Neuronal stem cell (in vitro differentiated cells): Measurements from ENCODE around the gene MT1A.

ENCODE experiments used
- DNase-seq: peaks from one replicate; pipeline ENCODE4 v3.0.0-alpha.2; 2013; ENCODE audit warnings: low spot score
- H2AFZ ChIP-seq: one replicate; pipeline ENCODE4 v1.6.1; 2013; ENCODE audit warnings: mild to moderate bottlenecking, low read length, inconsistent platforms
- H2AK5ac ChIP-seq: 2 replicates; pipeline ENCODE4 v1.6.1; 2013; ENCODE audit warnings: low read depth, mild to moderate bottlenecking, inconsistent platforms, low read length, moderate library complexity, mixed read lengths
- H2BK120ac ChIP-seq: 2 replicates; pipeline ENCODE4 v1.6.1; 2013; ENCODE audit warnings: low read depth, mild to moderate bottlenecking, inconsistent platforms, low read length, moderate library complexity, mixed read lengths
- H2BK12ac ChIP-seq: one replicate; pipeline ENCODE4 v1.6.1; 2013; ENCODE audit warnings: low read length, inconsistent platforms
- H2BK15ac ChIP-seq: 2 replicates; pipeline ENCODE4 v1.6.1; 2013; ENCODE audit warnings: mild to moderate bottlenecking, low read length, inconsistent platforms, mixed read lengths
- H2BK5ac ChIP-seq: one replicate; pipeline ENCODE4 v1.6.1; 2013; ENCODE audit warnings: inconsistent platforms, mild to moderate bottlenecking, low read length, moderate library complexity
- H3K14ac ChIP-seq: one replicate; pipeline ENCODE4 v1.6.1; 2013; ENCODE audit warnings: low read length, inconsistent platforms
- H3K18ac ChIP-seq: 2 replicates; pipeline ENCODE4 v1.6.1; 2013; ENCODE audit warnings: low read length, inconsistent platforms
- H3K23ac ChIP-seq: 2 replicates; pipeline ENCODE4 v1.6.1; 2013; ENCODE audit warnings: low read depth, mild to moderate bottlenecking, mixed read lengths, low read length, inconsistent platforms; ENCODE audit not compliant: poor library complexity
- H3K27ac ChIP-seq: replicated peaks from 3 replicates; pipeline ENCODE4 v1.5.1; 2013; ENCODE audit warnings: low read length, inconsistent platforms
- H3K27me3 ChIP-seq, 3 experiments: 2 replicates each; pipeline ENCODE4 v1.6.1; 2013; ENCODE audit warnings: low read length in 3 of 3, mild to moderate bottlenecking in 2 of 3, inconsistent platforms in 1 of 3, low read depth in 1 of 3, mixed read lengths in 1 of 3, moderate library complexity in 1 of 3; ENCODE audit not compliant: control insufficient read depth in 3 of 3, insufficient read depth in 3 of 3
- H3K36me3 ChIP-seq, 2 donors: replicated peaks in 1 of 2; 2 replicates each; pipeline ENCODE4 v1.6.1; 2013; ENCODE audit warnings: low read length in 2 of 2; ENCODE audit not compliant: control insufficient read depth in 2 of 2, insufficient read depth in 2 of 2
- H3K4ac ChIP-seq: 2 replicates; pipeline ENCODE4 v1.6.1; 2013; ENCODE audit warnings: inconsistent platforms, mild to moderate bottlenecking, low read length, moderate library complexity
- H3K4me1 ChIP-seq, 2 donors: 1 replicate in 1 of 2; 2 replicates in 1 of 2; pipeline ENCODE4 v1.6.1; 2013; ENCODE audit warnings: low read length in 2 of 2, low read depth in 1 of 2; ENCODE audit not compliant: control insufficient read depth in 2 of 2, insufficient read depth in 1 of 2
- H3K4me2 ChIP-seq: one replicate; pipeline ENCODE4 v1.6.1; 2013; ENCODE audit warnings: mild to moderate bottlenecking, low read length, inconsistent platforms; ENCODE audit not compliant: insufficient read depth, poor library complexity, severe bottlenecking
- H3K4me3 ChIP-seq, 2 donors: 2 replicates each; pipeline ENCODE4 v1.5.1; 2013; ENCODE audit warnings: low read length in 2 of 2, mild to moderate bottlenecking in 2 of 2, inconsistent platforms in 1 of 2, moderate library complexity in 1 of 2
- H3K79me1 ChIP-seq: one replicate; pipeline ENCODE4 v1.6.1; 2013; ENCODE audit warnings: low read depth, mild to moderate bottlenecking, inconsistent platforms, low read length, moderate library complexity
- H3K9ac ChIP-seq: one replicate; pipeline ENCODE4 v1.6.1; 2013; ENCODE audit warnings: mild to moderate bottlenecking, low read depth, low read length, inconsistent platforms; ENCODE audit not compliant: poor library complexity
- H3K9me3 ChIP-seq, 2 donors: replicated peaks in 1 of 2; 2 replicates each; pipeline versions ENCODE3 to v1.6.1; 2013; ENCODE audit warnings: low read length in 2 of 2, mild to moderate bottlenecking in 2 of 2, inconsistent platforms in 1 of 2, low read depth in 1 of 2, mixed read lengths in 1 of 2, moderate library complexity in 1 of 2; ENCODE audit not compliant: control insufficient read depth in 2 of 2, insufficient read depth in 1 of 2
- H4K8ac ChIP-seq: one replicate; pipeline ENCODE4 v1.6.1; 2013; ENCODE audit warnings: low read depth, mild to moderate bottlenecking, inconsistent platforms, low read length, moderate library complexity
- H4K91ac ChIP-seq: one replicate; pipeline ENCODE4 v1.6.1; 2013; ENCODE audit warnings: low read length, low read depth, mild to moderate bottlenecking, inconsistent platforms; ENCODE audit not compliant: poor library complexity
- WGBS, 2 donors: extraction: QIAGEN DNeasy Blood & Tissue Kit; methylation state at CpG; one replicate each; pipeline ENCODE4 v1.1.7; 2013; ENCODE audit warnings: missing lambda C conversion rate in 2 of 2, mixed read lengths in 1 of 2; ENCODE audit not compliant: insufficient read length in 2 of 2, insufficient replicate concordance in 1 of 2; ENCODE audit errors: extremely low coverage in 2 of 2; 5-methylcytosine and 5-hydroxymethylcytosine counted together

The MT1A gene

DNA sequence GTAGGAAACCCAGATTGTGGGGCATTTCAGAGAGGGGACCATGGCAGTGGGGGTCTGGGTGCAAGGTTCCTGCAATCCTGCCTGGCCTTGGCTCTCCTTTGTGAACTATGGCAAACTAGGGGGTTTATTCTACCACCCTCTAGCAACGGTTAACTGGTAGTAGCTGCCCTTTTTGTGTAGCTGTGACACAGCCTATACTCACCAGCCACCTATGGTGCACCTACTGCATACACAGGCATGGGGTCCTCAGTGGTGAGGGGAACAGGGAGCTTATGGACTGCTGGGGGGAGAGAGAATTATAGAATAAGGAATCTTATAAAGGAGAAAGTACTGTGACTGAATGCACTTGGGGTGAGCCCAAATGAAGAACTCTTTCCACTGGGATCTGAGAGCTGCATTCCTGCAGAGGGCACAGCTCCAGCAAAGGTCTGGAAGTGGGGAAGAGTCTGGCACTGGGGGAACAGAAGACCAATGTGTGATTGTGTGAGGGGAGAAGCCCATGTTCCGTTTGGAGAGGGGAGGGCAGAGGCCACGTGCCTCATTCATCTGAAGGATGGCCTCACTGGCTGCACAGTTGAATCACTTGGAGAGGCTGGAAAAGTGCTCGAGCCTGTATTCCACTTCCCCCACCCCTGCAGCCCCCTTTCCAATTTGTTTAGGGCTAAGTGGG, 45.9 kb downstream of the MT1A start:
- Histone ChIP-seq H2BK5ac (no peak overlapping the region), H4K91ac (no peak overlapping the region), H3K14ac (no peak overlapping the region), H4K8ac (no peak overlapping the region), H3K9me3 (peaks cover 0 to 5% of the 10 kb centered on the region in 2 donors), H3K4me1 (peaks cover 12 to 18% of the 10 kb centered on the region in 2 donors), H3K79me1 (no peaks in the 10 kb centered on the region), H3K9ac (no peak overlapping the region), H2BK120ac (no peak overlapping the region), H2BK12ac (no peak overlapping the region), H3K4ac (no peak overlapping the region), H3K23ac (no peak overlapping the region), H3K4me2 (no peak overlapping the region), H3K4me3 (no peak overlapping the region), H3K36me3 (no peaks in the 10 kb centered on the region), H2AK5ac (no peak overlapping the region), H2AFZ (no peak overlapping the region), H2BK15ac (no peak overlapping the region), H3K27me3 (peaks cover 0 to 45% (median 15%) of the 10 kb centered on the region in 3 experiments), H3K27ac (no peak overlapping the region), H3K18ac (no peak overlapping the region)
- WGBS, 2 donors, result no CpG with 5 or more reads among the region's 4 CpGs
- no peak for DNase-seq

DNA sequence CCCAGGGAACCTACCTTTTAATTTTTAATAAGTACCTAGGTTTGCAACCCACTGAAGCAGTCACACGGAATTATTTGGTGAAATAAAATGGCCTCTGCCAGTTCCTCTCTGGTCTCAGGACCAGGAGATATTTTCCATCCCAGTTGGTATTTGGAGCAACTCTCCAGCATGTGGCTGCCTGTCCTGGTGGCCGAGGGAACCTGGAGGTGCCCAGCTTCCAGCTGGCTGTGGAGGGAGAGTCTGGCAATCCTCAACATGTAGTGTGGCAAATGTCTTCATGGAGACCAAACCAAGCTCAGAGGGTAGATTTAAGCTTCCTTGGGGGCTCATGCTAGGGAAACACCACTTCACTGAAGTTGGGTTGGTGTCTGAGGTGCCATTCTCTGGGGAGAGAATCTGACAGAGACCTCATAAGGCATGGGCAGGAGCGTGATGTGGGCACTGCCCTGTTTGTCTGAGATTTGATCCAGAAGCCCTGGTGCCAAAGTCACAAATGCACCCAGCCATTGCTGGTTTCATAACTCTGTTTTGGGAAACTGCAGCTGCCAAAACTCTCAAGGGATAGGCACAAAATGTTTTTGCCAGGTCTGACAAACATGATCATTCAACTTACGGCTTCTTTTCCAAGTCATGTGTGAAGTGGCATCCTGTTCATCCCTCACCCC, 46.6 kb downstream of the MT1A start:
- no peak overlapping the region for H3K4ac ChIP-seq
- no peak overlapping the region for H3K14ac ChIP-seq
- H3K27ac ChIP-seq, result no peak overlapping the region
- no peak overlapping the region for H3K18ac ChIP-seq
- no peak overlapping the region for H2AK5ac ChIP-seq
- H2BK15ac ChIP-seq, result no peak overlapping the region
- WGBS, 2 donors, result no CpG with 5 or more reads among the region's 4 CpGs
- H3K79me1 ChIP-seq, result no peaks in the 10 kb centered on the region
- H3K23ac ChIP-seq, result no peak overlapping the region
- no peak overlapping the region for H2BK12ac ChIP-seq
- H3K4me3 ChIP-seq, result no peak overlapping the region
- no peak overlapping the region for H4K8ac ChIP-seq
- peaks cover 0 to 5% of the 10 kb centered on the region in 2 donors for H3K9me3 ChIP-seq
- no peak overlapping the region for H2BK120ac ChIP-seq
- H3K9ac ChIP-seq, result no peak overlapping the region
- peaks cover 0 to 41% (median 15%) of the 10 kb centered on the region in 3 experiments for H3K27me3 ChIP-seq
- no peaks in the 10 kb centered on the region for H3K36me3 ChIP-seq
- no peak overlapping the region for H4K91ac ChIP-seq
- H3K4me2 ChIP-seq, result no peak overlapping the region
- no peak overlapping the region for H2BK5ac ChIP-seq
- no peak overlapping the region for H2AFZ ChIP-seq
- H3K4me1 ChIP-seq, result peaks cover 12 to 18% of the 10 kb centered on the region in 2 donors
- DNase-seq, result no peak

DNA sequence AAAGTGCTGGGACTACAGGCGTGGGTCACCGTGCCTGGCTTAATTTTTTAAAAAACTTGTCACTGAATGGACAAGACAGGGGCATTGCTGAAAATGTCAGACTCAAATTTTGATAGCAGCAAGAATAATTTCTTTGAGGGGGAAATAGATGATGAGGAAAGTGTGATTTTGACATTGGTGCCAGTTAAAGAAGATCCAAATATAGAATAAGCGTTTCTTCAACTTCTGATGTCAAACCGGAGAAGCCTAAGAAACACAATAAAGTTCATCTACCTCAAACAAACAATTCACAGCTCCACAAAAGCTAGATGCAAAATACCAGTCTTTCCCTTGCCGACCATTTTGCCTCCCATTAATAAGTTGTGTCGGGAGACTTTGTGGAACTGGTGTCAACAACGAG, 48.3 kb downstream of the MT1A start:
- Histone ChIP-seq H3K18ac (no peak overlapping the region), H3K27ac (no peak overlapping the region), H2BK12ac (no peak overlapping the region), H3K4me3 (no peak overlapping the region), H2BK5ac (no peak overlapping the region), H2BK15ac (no peak overlapping the region), H3K36me3 (no peaks in the 10 kb centered on the region), H3K14ac (no peak overlapping the region), H3K4me2 (no peak overlapping the region), H4K91ac (no peak overlapping the region), H3K4me1 (peaks cover 8 to 9% of the 10 kb centered on the region in 2 donors), H4K8ac (no peak overlapping the region), H3K9me3 (peaks cover 0 to 5% of the 10 kb centered on the region in 2 donors), H3K27me3 (peaks cover 0 to 32% (median 13%) of the 10 kb centered on the region in 3 experiments), H3K79me1 (no peaks in the 10 kb centered on the region), H2BK120ac (no peak overlapping the region), H3K4ac (no peak overlapping the region), H2AK5ac (no peak overlapping the region), H3K23ac (no peak overlapping the region), H2AFZ (no peak overlapping the region), H3K9ac (no peak overlapping the region)
- no peak for DNase-seq
- no CpG with 5 or more reads among the region's 7 CpGs for WGBS, 2 donors

DNA sequence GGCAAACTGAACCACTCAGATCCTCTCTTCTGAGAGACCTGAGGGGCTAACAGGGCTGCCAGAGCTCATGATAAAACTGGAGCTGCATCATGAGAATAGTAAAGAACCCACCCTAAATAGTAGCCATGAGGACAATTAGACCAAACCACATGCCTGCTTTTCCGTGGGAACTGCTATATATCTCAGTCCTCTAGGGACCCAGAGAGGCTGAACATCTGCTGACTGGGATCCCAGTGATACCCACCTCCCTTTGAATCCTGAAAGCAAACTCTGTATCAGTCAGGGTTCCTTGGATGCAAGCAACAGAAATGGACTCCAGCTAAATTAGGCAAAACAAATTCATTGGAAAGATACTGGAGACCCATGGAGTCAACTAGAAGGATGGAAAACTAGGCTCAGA, 50.3 kb downstream of the MT1A start:
- no peak overlapping the region for H2AFZ ChIP-seq
- H3K9me3 ChIP-seq, result peaks cover 0 to 5% of the 10 kb centered on the region in 2 donors
- no peak overlapping the region for H3K23ac ChIP-seq
- no peak overlapping the region for H3K4me3 ChIP-seq
- no CpG with 5 or more reads among the region's 1 CpG for WGBS, 2 donors
- H3K79me1 ChIP-seq, result no peaks in the 10 kb centered on the region
- H3K18ac ChIP-seq, result no peak overlapping the region
- H3K4ac ChIP-seq, result no peak overlapping the region
- no peak overlapping the region for H3K4me2 ChIP-seq
- DNase-seq, result no peak
- H3K27ac ChIP-seq, result no peak overlapping the region
- H4K91ac ChIP-seq, result no peak overlapping the region
- no peak overlapping the region for H3K9ac ChIP-seq
- no peak overlapping the region for H3K14ac ChIP-seq
- no peak overlapping the region for H2AK5ac ChIP-seq
- no peaks in the 10 kb centered on the region for H3K4me1 ChIP-seq
- no peak overlapping the region for H2BK12ac ChIP-seq
- no peak overlapping the region for H4K8ac ChIP-seq
- H2BK5ac ChIP-seq, result no peak overlapping the region
- peaks cover 0 to 19% (median 0%) of the 10 kb centered on the region in 3 experiments for H3K27me3 ChIP-seq
- no peak overlapping the region for H2BK15ac ChIP-seq
- H3K36me3 ChIP-seq, result no peaks in the 10 kb centered on the region
- no peak overlapping the region for H2BK120ac ChIP-seq
